Breast epithelium (tissue), 3 donors: ENCODE measurements around the gene PHOX2B.

ENCODE experiments used
- POLR2AphosphoS5 ChIP-seq, 3 donors: sonication (generic); formaldehyde crosslinking; IDR thresholded peaks; one replicate each; pipeline ENCODE4 v1.6.1; 2017; ENCODE audit warnings: antibody characterized with exemption in 3 of 3
- TF ChIP-seq, protein P1 (sequence below), 3 donors: fragments of 450-650 bp; IDR thresholded peaks; one replicate each; pipeline ENCODE4 v1.5.1; 2016 to 2017; ENCODE audit warnings: antibody characterized with exemption in 3 of 3, mild to moderate bottlenecking in 3 of 3, moderate library complexity in 3 of 3

DNA sequence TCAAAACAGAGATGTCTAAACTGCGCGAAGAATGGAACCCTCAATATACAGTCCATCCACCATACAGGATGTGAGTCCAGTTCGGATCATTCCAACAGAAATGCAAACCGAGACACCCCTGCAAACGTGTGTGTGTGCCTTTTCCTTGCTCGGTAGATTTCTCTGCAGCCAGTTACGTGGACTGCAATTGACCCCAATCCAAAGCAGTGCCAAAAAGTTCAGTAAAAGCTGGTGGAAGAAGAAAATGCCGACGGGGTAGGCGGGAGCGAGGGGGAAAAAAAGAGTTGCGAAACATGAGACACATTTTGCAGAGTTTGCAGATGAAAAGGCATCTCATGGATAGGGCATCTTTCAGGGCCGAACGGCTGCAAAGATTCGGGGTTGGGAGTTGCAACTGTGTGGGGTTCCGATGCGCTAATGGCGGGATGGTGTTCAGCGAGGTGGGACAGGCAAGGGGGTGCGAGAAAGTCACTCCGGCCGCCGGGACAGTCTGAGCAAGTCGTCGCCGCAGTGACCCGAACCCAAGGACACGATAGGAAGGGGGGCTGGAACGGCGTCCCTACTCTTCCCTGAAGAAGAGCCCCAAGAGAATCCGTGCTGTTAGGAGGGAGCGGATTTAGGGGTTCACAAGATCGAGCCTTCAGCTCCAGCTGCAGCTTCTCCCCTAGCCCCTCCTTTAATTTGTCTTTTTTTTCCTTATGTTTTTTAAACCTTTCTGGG is 3.8 kb downstream of the PHOX2B start:
- TF ChIP-seq, protein P1, sequence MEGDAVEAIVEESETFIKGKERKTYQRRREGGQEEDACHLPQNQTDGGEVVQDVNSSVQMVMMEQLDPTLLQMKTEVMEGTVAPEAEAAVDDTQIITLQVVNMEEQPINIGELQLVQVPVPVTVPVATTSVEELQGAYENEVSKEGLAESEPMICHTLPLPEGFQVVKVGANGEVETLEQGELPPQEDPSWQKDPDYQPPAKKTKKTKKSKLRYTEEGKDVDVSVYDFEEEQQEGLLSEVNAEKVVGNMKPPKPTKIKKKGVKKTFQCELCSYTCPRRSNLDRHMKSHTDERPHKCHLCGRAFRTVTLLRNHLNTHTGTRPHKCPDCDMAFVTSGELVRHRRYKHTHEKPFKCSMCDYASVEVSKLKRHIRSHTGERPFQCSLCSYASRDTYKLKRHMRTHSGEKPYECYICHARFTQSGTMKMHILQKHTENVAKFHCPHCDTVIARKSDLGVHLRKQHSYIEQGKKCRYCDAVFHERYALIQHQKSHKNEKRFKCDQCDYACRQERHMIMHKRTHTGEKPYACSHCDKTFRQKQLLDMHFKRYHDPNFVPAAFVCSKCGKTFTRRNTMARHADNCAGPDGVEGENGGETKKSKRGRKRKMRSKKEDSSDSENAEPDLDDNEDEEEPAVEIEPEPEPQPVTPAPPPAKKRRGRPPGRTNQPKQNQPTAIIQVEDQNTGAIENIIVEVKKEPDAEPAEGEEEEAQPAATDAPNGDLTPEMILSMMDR (IDR thresholded peaks at IDR 0.05): no peak
- TF ChIP-seq POLR2AphosphoS5 (IDR thresholded peaks at IDR 0.05): no peak
